Smooth muscle cell (in vitro differentiated cells): Measurements from ENCODE around the gene KIF27. TPM values are rescaled to one million over a fixed set of nuclear protein-coding genes. Genes with fewer than 3 reads are reported as not detected.
"Not testable (repeated sequence)": the region's sequence is repeated elsewhere in the genome, so short reads cannot be mapped to it uniquely, and the experiment has no call there.

ENCODE experiments used
- DNase-seq: peaks from one replicate; lab custom pipeline; 2025; ENCODE audit not compliant: unreplicated experiment; lab: John Stamatoyannopoulos, UW
- H2AFZ ChIP-seq: fragments of 200-600 bp; sonication (generic); 2 replicates; pipeline ENCODE4 v1.6.0; 2016; ENCODE audit warnings: antibody characterized with exemption, low read depth, mild to moderate bottlenecking
- H3F3A ChIP-seq: fragments of 200-600 bp; sonication (generic); 2 replicates; pipeline ENCODE4 v1.6.0; 2017; ENCODE audit warnings: antibody characterized with exemption, low read depth
- H3K27ac ChIP-seq: fragments of 200-600 bp; sonication (generic); 2 replicates; pipeline ENCODE4 v1.5.1; 2016; ENCODE audit warnings: low read depth, mild to moderate bottlenecking
- H3K27me3 ChIP-seq: fragments of 200-600 bp; sonication (generic); 2 replicates; pipeline ENCODE4 v1.6.1; 2016; ENCODE audit warnings: low read depth, mild to moderate bottlenecking
- H3K36me3 ChIP-seq: fragments of 200-600 bp; sonication (generic); 2 replicates; pipeline ENCODE4 v1.5.1; 2016; ENCODE audit warnings: low read depth
- H3K4me1 ChIP-seq: fragments of 200-600 bp; sonication (generic); 2 replicates; pipeline ENCODE4 v1.5.1; 2016; ENCODE audit warnings: low read depth
- H3K4me2 ChIP-seq: fragments of 200-600 bp; sonication (generic); 2 replicates; pipeline ENCODE4 v1.6.0; 2016; ENCODE audit warnings: mild to moderate bottlenecking
- H3K4me3 ChIP-seq: fragments of 200-600 bp; sonication (generic); 2 replicates; pipeline ENCODE4 v1.5.1; 2016; ENCODE audit warnings: mild to moderate bottlenecking
- H3K79me2 ChIP-seq: fragments of 200-600 bp; sonication (generic); 2 replicates; pipeline ENCODE4 v1.6.0; 2016; ENCODE audit warnings: low read depth, mild to moderate bottlenecking
- H3K9ac ChIP-seq: fragments of 200-600 bp; sonication (generic); 2 replicates; pipeline ENCODE4 v1.6.0; 2016; ENCODE audit warnings: low read depth
- H3K9me3 ChIP-seq: fragments of 200-600 bp; sonication (generic); replicated peaks from 2 replicates; pipeline ENCODE4 v1.5.1; 2016; ENCODE audit warnings: low read depth
- H4K20me1 ChIP-seq: fragments of 200-600 bp; sonication (generic); 2 replicates; pipeline ENCODE4 v1.6.0; 2016; ENCODE audit warnings: low read depth
- CTCF ChIP-seq: fragments of 200-600 bp; sonication (generic); IDR thresholded peaks from 2 replicates; pipeline ENCODE4 v1.5.1; 2017; ENCODE audit warnings: borderline replicate concordance, mild to moderate bottlenecking, antibody characterized with exemption; ENCODE audit not compliant: insufficient read depth, poor library complexity, severe bottlenecking
- WGBS: methylation state at CpG from one replicate; pipeline ENCODE4 v1.1.7; 2016; ENCODE audit warnings: low lambda C conversion rate; 5-methylcytosine and 5-hydroxymethylcytosine counted together
- polyA plus RNA-seq: library from polyadenylated mRNA; unstranded; fragments of >200 nt; fragmentation: Nextera tagmentation; extraction: Ambion mirVana; gene quantifications from 2 replicates; pipeline ENCODE4 v1.2.1, GENCODE V29; 2016
- total RNA-seq: library from RNA; depleted of rRNA; stranded (reverse); fragments of >200 nt; gene quantifications from 2 replicates; pipeline ENCODE4 v1.2.3, GENCODE V29; 2014

KIF27 gene
- total and polyA plus RNA-seq, 2 experiments from 2014 or later, result 1.9 to 11.0 TPM

- Histone ChIP-seq H3K4me3 (no peak overlapping the region), H3K9me3 (no peaks in the 10 kb centered on the region), H3K9ac (no peak overlapping the region), H3F3A (peaks cover 4% of the 10 kb centered on the region), H3K4me2 (no peak overlapping the region), H2AFZ (no peak overlapping the region), H3K79me2 (no peaks in the 10 kb centered on the region), H4K20me1 (no peaks in the 10 kb centered on the region), H3K4me1 (no peaks in the 10 kb centered on the region), H3K27ac (no peak overlapping the region), H3K27me3 (no peaks in the 10 kb centered on the region), H3K36me3 (no peaks in the 10 kb centered on the region)
- no peak for TF ChIP-seq CTCF
- WGBS, result 96% methylated on average over 23 of the region's 23 CpGs
- DNase-seq, result no peak
These were observed 34.8 kb upstream of the KIF27 start for GRCh38 chr9:83956086-83956435.

DNA sequence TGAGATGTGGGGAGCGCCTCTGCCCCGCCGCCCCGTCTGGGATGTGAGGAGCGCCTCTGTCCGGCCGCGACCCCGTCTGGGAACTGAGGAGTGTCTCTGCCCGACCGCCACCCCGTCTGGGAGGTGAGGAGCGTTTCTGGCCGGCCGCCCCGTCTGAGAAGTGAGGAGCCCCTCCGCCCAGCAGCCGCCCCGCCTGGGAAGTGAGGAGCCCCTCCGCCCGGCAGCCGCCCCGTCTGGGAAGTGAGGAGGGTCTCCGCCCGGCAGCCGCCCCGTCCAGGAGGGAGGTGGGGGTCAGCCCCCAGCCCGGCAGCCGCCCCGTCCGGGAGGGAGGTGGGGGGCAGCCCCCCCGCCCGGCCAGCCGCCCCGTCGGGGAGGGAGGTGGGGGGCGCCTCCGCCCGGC lies 26.9 kb upstream of the KIF27 start:
- 98% methylated on average over 9 of the region's 39 CpGs for WGBS
- H3F3A ChIP-seq, H3K79me2 ChIP-seq, DNase-seq, H3K9ac ChIP-seq, H3K4me1 ChIP-seq, H3K27me3 ChIP-seq, H4K20me1 ChIP-seq, H3K4me3 ChIP-seq, H3K27ac ChIP-seq, H2AFZ ChIP-seq, H3K9me3 ChIP-seq, H3K36me3 ChIP-seq, H3K4me2 ChIP-seq: not testable (repeated sequence)

- Histone ChIP-seq H2AFZ (no peak overlapping the region), H3K4me3 (no peak overlapping the region), H3K9me3 (no peaks in the 10 kb centered on the region), H3K79me2 (no peaks in the 10 kb centered on the region), H4K20me1 (no peaks in the 10 kb centered on the region), H3K27me3 (no peaks in the 10 kb centered on the region), H3K27ac (no peak overlapping the region), H3K4me1 (peaks cover 1% of the 10 kb centered on the region), H3F3A (no peaks in the 10 kb centered on the region), H3K36me3 (no peaks in the 10 kb centered on the region), H3K9ac (no peak overlapping the region), H3K4me2 (no peak overlapping the region)
- whole genome bisulfite sequencing, result 91% methylated on average over 5 of the region's 5 CpGs
- TF ChIP-seq CTCF, result no peak
- no peak for DNase-seq
These were observed 19.5 kb upstream of the KIF27 start for GRCh38 chr9:83940590-83941303.

GRCh38 chr9:83937861-83938455 lies 16.7 kb upstream of the KIF27 start:
- TF ChIP-seq CTCF, result peak; percentile 66

More at GRCh38 chr9:83937861-83938455, 16.7 kb upstream of the KIF27 start:
- no peak for DNase-seq
- 12% methylated on average over 1 of the region's 1 CpG for WGBS
- Histone ChIP-seq H3K9ac (no peak overlapping the region), H3K27me3 (no peaks in the 10 kb centered on the region), H3K36me3 (no peaks in the 10 kb centered on the region), H3K9me3 (no peaks in the 10 kb centered on the region), H4K20me1 (no peaks in the 10 kb centered on the region), H3F3A (no peaks in the 10 kb centered on the region), H3K4me3 (no peak overlapping the region), H2AFZ (peak overlapping the region; percentile 5), H3K27ac (no peak overlapping the region), H3K79me2 (no peaks in the 10 kb centered on the region), H3K4me2 (no peak overlapping the region), H3K4me1 (peaks cover 18% of the 10 kb centered on the region)
